IMR-90 (cell line): ENCODE results near the gene RPS28. TPM values are rescaled to one million over a fixed set of nuclear protein-coding genes. Genes with fewer than 3 reads are reported as not detected.
A peak's percentile ranks its signal among the peaks of the same experiment; 100 is the strongest.

Experiments
- ATAC-seq: fragments of 200-7000 bp; cut with Tn5 transposase; 2 replicates; pipeline ENCODE4 v1.9.1; 2020; ENCODE audit warnings: low read depth, mild to moderate bottlenecking, moderate library complexity
- BruUV-seq: library from RNA; stranded (reverse); fragments of 400-500 nt; replicated peaks from 2 replicates; lab custom pipeline; 2021; lab: Mats Ljungman, UMichigan
- CTCF ChIA-PET: fragments of 300-600 bp; formaldehyde crosslinking; extraction: SDS; loops from one replicate; lab custom pipeline; 2021; ENCODE audit warnings: antibody characterized with exemption; lab: Yijun Ruan, JAX
- POLR2A ChIA-PET: fragments of 300-600 bp; sonication (Branson Sonifier 250); formaldehyde crosslinking; loops from one replicate; lab custom pipeline; 2022; ENCODE audit warnings: antibody characterized with exemption; ENCODE audit not compliant: unreplicated experiment; lab: Charles Lee
- DNase-seq: peaks from one replicate; pipeline ENCODE4 v3.0.0; 2013
- H2AFZ ChIP-seq: replicated peaks from 2 replicates; pipeline ENCODE3; 2013; ENCODE audit warnings: low read length, mild to moderate bottlenecking; ENCODE audit not compliant: poor library complexity
- H2AK5ac ChIP-seq: 2 replicates; pipeline ENCODE4 v1.6.1; 2013; ENCODE audit warnings: low read depth, low read length, inconsistent platforms
- H2AK9ac ChIP-seq: replicated peaks from 2 replicates; pipeline ENCODE3; 2013; ENCODE audit warnings: mild to moderate bottlenecking, low read depth, low read length, moderate library complexity; ENCODE audit not compliant: poor library complexity
- H2BK120ac ChIP-seq: 2 replicates; pipeline ENCODE4 v1.6.1; 2013; ENCODE audit warnings: low read depth, low read length, inconsistent platforms
- H2BK15ac ChIP-seq: 3 replicates; pipeline ENCODE4 v1.6.1; 2013; ENCODE audit warnings: low read depth, low read length, inconsistent platforms
- H2BK20ac ChIP-seq: 2 replicates; pipeline ENCODE4 v1.6.1; 2013; ENCODE audit warnings: low read depth, mild to moderate bottlenecking, inconsistent platforms, low read length, moderate library complexity
- H2BK5ac ChIP-seq: 2 replicates; pipeline ENCODE4 v1.6.1; 2013; ENCODE audit warnings: mild to moderate bottlenecking, low read depth, low read length, inconsistent platforms; ENCODE audit not compliant: poor library complexity, severe bottlenecking
- H3K14ac ChIP-seq: replicated peaks from 2 replicates; pipeline ENCODE4 v1.6.1; 2013; ENCODE audit warnings: low read depth, low read length, inconsistent platforms
- H3K18ac ChIP-seq: 2 replicates; pipeline ENCODE4 v1.6.1; 2013; ENCODE audit warnings: low read depth, low read length, control low read depth
- H3K23ac ChIP-seq: 2 replicates; pipeline ENCODE4 v1.6.1; 2013; ENCODE audit warnings: low read depth, low read length, inconsistent platforms
- H3K27ac ChIP-seq: 2 replicates; pipeline ENCODE4 v1.5.1; 2013; ENCODE audit warnings: mild to moderate bottlenecking, control low read depth, low read length; ENCODE audit not compliant: insufficient read depth
- H3K27me3 ChIP-seq: 2 replicates; pipeline ENCODE4 v1.6.1; 2013; ENCODE audit warnings: low read length; ENCODE audit not compliant: control insufficient read depth, insufficient read depth
- H3K36me3 ChIP-seq: 2 replicates; pipeline ENCODE4 v1.6.1; 2013; ENCODE audit warnings: low read length, mixed read lengths; ENCODE audit not compliant: control insufficient read depth, insufficient read depth
- H3K4ac ChIP-seq: 2 replicates; pipeline ENCODE4 v1.6.1; 2013; ENCODE audit warnings: low read depth, low read length, inconsistent platforms
- H3K4me1 ChIP-seq: 2 replicates; pipeline ENCODE4 v1.6.1; 2013; ENCODE audit warnings: low read length, mixed read lengths; ENCODE audit not compliant: control insufficient read depth, insufficient read depth
- H3K4me2 ChIP-seq: 2 replicates; pipeline ENCODE4 v1.6.1; 2013; ENCODE audit warnings: low read depth, mild to moderate bottlenecking, control low read depth, low read length, moderate library complexity
- H3K4me3 ChIP-seq: 2 replicates; pipeline ENCODE4 v1.5.1; 2013; ENCODE audit warnings: low read depth, mild to moderate bottlenecking, control low read depth, low read length, moderate library complexity; ENCODE audit not compliant: insufficient read depth
- H3K56ac ChIP-seq: 2 replicates; pipeline ENCODE4 v1.6.1; 2013; ENCODE audit warnings: low read length, inconsistent platforms; ENCODE audit not compliant: insufficient read depth; ENCODE audit errors: extremely low read depth
- H3K79me1 ChIP-seq, 2 experiments: 2 replicates each; pipeline ENCODE4 v1.6.1; 2013; ENCODE audit warnings: low read length in 2 of 2, inconsistent platforms in 1 of 2, low read depth in 1 of 2
- H3K9ac ChIP-seq: 2 replicates; pipeline ENCODE4 v1.6.1; 2013; ENCODE audit warnings: low read depth, low read length, control low read depth
- H3K9me1 ChIP-seq: 2 replicates; pipeline ENCODE4 v1.6.1; 2013; ENCODE audit warnings: low read length, inconsistent platforms; ENCODE audit not compliant: insufficient read depth
- H3K9me3 ChIP-seq: 2 replicates; pipeline ENCODE4 v1.6.1; 2013; ENCODE audit warnings: low read length; ENCODE audit not compliant: control insufficient read depth, insufficient read depth
- H4K20me1 ChIP-seq: 2 replicates; pipeline ENCODE4 v1.6.1; 2013; ENCODE audit warnings: low read length, inconsistent platforms; ENCODE audit not compliant: insufficient read depth
- H4K5ac ChIP-seq: 2 replicates; pipeline ENCODE4 v1.6.1; 2013; ENCODE audit warnings: mild to moderate bottlenecking, low read depth, low read length, control low read depth
- H4K8ac ChIP-seq, 2 experiments: 2 replicates each; pipeline ENCODE4 v1.6.1; 2013; ENCODE audit warnings: low read depth in 2 of 2, low read length in 2 of 2, control low read depth in 1 of 2, inconsistent platforms in 1 of 2
- H4K91ac ChIP-seq: 2 replicates; pipeline ENCODE4 v1.6.1; 2013; ENCODE audit warnings: low read depth, low read length, inconsistent platforms; ENCODE audit not compliant: insufficient read depth
- CEBPB ChIP-seq: IDR thresholded peaks from 2 replicates; pipeline ENCODE4 v1.6.1; 2012; ENCODE audit warnings: low read depth, low read length, improper control_type of control experiment
- CHD1 ChIP-seq: IDR thresholded peaks from 2 replicates; pipeline ENCODE4 v1.6.1; 2012; ENCODE audit warnings: low read depth, low read length, improper control_type of control experiment
- MAFK ChIP-seq: IDR thresholded peaks from 2 replicates; pipeline ENCODE4 v1.6.1; 2012; ENCODE audit warnings: low read depth, low read length, improper control_type of control experiment
- WGBS, 2 experiments: methylation state at CpG; one replicate each; pipeline versions ENCODE4 v1.1.5 to v1.1.7; 2013; ENCODE audit warnings: missing lambda C conversion rate in 2 of 2; ENCODE audit not compliant: insufficient read length in 1 of 2; ENCODE audit errors: extremely low coverage in 2 of 2; 5-methylcytosine and 5-hydroxymethylcytosine counted together
- dilution Hi-C: fragments of 300-500 bp; cut with HindIII; formaldehyde crosslinking; loops from one replicate; pipeline ENCODE4 v1.14.3; 2018; ENCODE audit warnings: low sequenced_read_pairs; ENCODE audit not compliant: unreplicated experiment
- in situ Hi-C: fragments of 300-500 bp; cut with MboI; formaldehyde crosslinking; loops from 3 replicates; pipeline ENCODE4 v1.14.3; 2019; ENCODE audit warnings: low sequenced_read_pairs, inconsistent platforms, mixed read lengths
- intact Hi-C: fragments of 100-400 bp; cut with micrococcal nuclease; formaldehyde crosslinking; loops from 2 replicates; pipeline ENCODE4 v1.10.0; 2022
- polyA plus RNA-seq, 3 experiments: library from polyadenylated mRNA; depleted of rRNA; stranded (reverse); fragments of >200 nt; gene quantifications; 2 replicates each; pipeline ENCODE4 v1.2.3, GENCODE V29; 2012; ENCODE audit warnings: low replicate concordance in 1 of 3
- total RNA-seq: library from RNA; depleted of rRNA; stranded (reverse); fragments of >200 nt; gene quantifications from 2 replicates; pipeline ENCODE4 v1.2.3, GENCODE V29; 2012
- TF ChIP-seq, protein P1 (sequence below): fragments of 150-350 bp; IDR thresholded peaks from 2 replicates; pipeline ENCODE4 v1.6.1; 2017; ENCODE audit warnings: mild to moderate bottlenecking, antibody characterized with exemption, low read length, low read depth

The RPS28 gene
- total and polyA plus RNA-seq, 2 of the 4 experiments (the other 2 are of a cell fraction), result 143 to 643 TPM

DNA sequence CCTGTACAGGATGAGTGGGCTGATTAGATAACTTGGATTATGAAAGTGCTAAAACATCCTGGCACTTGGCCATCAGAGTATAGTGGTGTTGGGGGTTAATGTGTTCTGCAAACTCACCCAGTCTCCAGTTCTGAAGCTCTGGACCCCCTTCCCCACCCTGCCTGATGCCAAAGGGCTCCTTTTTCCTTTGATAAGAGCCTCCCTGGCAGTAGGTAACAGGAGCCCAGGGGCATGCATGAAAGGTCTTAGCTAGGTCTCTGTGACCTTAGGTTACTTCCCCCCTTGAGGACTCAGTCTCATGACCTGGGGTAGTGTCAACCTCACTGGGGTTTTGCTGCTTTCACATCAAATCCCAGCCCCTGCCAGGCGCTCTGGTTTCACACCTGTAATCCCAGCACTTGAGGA is 2.5 kb downstream of the RPS28 start:
- no peak overlapping the region for H2AFZ ChIP-seq
- in situ Hi-C loops (loop anchor here (5.0 kb wide), 1 partner anchor 254 kb away; the partner anchor contains the start of gene MYO1F), intact Hi-C loops (no loop called here), dilution Hi-C loops (no loop called here)
- H3K79me1 ChIP-seq, result peaks cover 29 to 55% of the 10 kb centered on the region in 2 experiments
- peaks cover 8% of the 10 kb centered on the region; the same call in 1 of the 2 replicates for H3K9me1 ChIP-seq
- no peak overlapping the region for H4K8ac ChIP-seq
- H3K18ac ChIP-seq, result no peak overlapping the region
- H2BK15ac ChIP-seq, result no peak overlapping the region
- no peak overlapping the region for H3K4me2 ChIP-seq
- no peak overlapping the region for H2BK20ac ChIP-seq
- POLR2A ChIA-PET, result no interaction called here
- H3K36me3 ChIP-seq, result peaks cover 13% of the 10 kb centered on the region
- no peak for DNase-seq
- no CpG with 5 or more reads among the region's 1 CpG for WGBS, 2 experiments
- no peak overlapping the region for H2BK5ac ChIP-seq
- no peak overlapping the region for H3K14ac ChIP-seq
- H3K56ac ChIP-seq, result no peak overlapping the region
- no peak overlapping the region for H3K27ac ChIP-seq
- TF ChIP-seq CHD1 (no peak), MAFK (no peak), CEBPB (no peak)
- TF ChIP-seq, protein P1, sequence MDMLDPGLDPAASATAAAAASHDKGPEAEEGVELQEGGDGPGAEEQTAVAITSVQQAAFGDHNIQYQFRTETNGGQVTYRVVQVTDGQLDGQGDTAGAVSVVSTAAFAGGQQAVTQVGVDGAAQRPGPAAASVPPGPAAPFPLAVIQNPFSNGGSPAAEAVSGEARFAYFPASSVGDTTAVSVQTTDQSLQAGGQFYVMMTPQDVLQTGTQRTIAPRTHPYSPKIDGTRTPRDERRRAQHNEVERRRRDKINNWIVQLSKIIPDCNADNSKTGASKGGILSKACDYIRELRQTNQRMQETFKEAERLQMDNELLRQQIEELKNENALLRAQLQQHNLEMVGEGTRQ, result no peak
- no peak overlapping the region for H3K23ac ChIP-seq
- H2AK5ac ChIP-seq, result no peak overlapping the region
- no peak overlapping the region for H3K4me3 ChIP-seq
- no peaks in the 10 kb centered on the region; the same call in 1 of the 2 replicates for H3K27me3 ChIP-seq
- H2BK120ac ChIP-seq, result no peak overlapping the region
- no peak overlapping the region for H4K5ac ChIP-seq
- no peak overlapping the region for H4K91ac ChIP-seq
- H4K20me1 ChIP-seq, result peaks cover 31% of the 10 kb centered on the region
- H3K4me1 ChIP-seq, result peaks cover 9% of the 10 kb centered on the region
- no TSS peak for BruUV-seq
- no peak overlapping the region for H3K9ac ChIP-seq
- peak overlapping the region; percentile 5 for H2AK9ac ChIP-seq
- H3K9me3 ChIP-seq, result peaks cover 6% of the 10 kb centered on the region
- H3K4ac ChIP-seq, result no peak overlapping the region
- CTCF ChIA-PET, result interaction anchor here (0.8 kb wide), 1 partner anchor 8 kb away, joined by 6 read pairs; no protein-coding TSS in a partner anchor
- no peak for ATAC-seq
